DND-41 (cell line): ENCODE data around the gene CLMN.

Source experiments
- ATAC-seq: fragments of 200-7000 bp; cut with Tn5 transposase; 3 replicates; pipeline ENCODE4 v1.9.1; 2021; ENCODE audit warnings: low read depth; ENCODE audit not compliant: insufficient read depth
- DNase-seq: peaks from one replicate; pipeline ENCODE4 v3.0.0-alpha.2; 2020
- H2AFZ ChIP-seq: 2 replicates; pipeline ENCODE4 v1.6.0; 2012; ENCODE audit warnings: low read depth, low read length
- H3K27ac ChIP-seq: 2 replicates; pipeline ENCODE4 v1.5.1; 2012; ENCODE audit warnings: low read length, inconsistent platforms
- H3K27me3 ChIP-seq: fragments of 200-600 bp; sonication (generic); 2 replicates; pipeline ENCODE4 v1.6.0; 2012; ENCODE audit warnings: low read length, mild to moderate bottlenecking, inconsistent platforms; ENCODE audit not compliant: insufficient read depth, poor library complexity
- H3K36me3 ChIP-seq: 2 replicates; pipeline ENCODE4 v1.5.1; 2012; ENCODE audit warnings: low read length, inconsistent platforms; ENCODE audit not compliant: insufficient read depth
- H3K4me1 ChIP-seq: 2 replicates; pipeline ENCODE4 v1.5.1; 2012; ENCODE audit warnings: mild to moderate bottlenecking, low read length; ENCODE audit not compliant: insufficient read depth
- H3K4me2 ChIP-seq: 2 replicates; pipeline ENCODE4 v1.6.0; 2012; ENCODE audit warnings: mild to moderate bottlenecking, moderate library complexity, low read length, inconsistent platforms; ENCODE audit not compliant: insufficient read depth
- H3K4me3 ChIP-seq, 2 experiments: fragments of 200-600 bp in 1 of 2; shearing (Covaris generic) in 1 of 2; 2 replicates each; pipeline ENCODE4 v1.5.1; 2012 to 2016; ENCODE audit warnings: inconsistent platforms in 2 of 2, low read length in 2 of 2, mild to moderate bottlenecking in 2 of 2, low read depth in 1 of 2, moderate library complexity in 1 of 2
- H3K79me2 ChIP-seq: 2 replicates; pipeline ENCODE4 v1.6.0; 2012; ENCODE audit warnings: low read length, inconsistent platforms; ENCODE audit not compliant: insufficient read depth
- H3K9ac ChIP-seq: 2 replicates; pipeline ENCODE4 v1.6.0; 2012; ENCODE audit warnings: low read depth, mild to moderate bottlenecking, inconsistent platforms, low read length, moderate library complexity
- H3K9me3 ChIP-seq: 2 replicates; pipeline ENCODE4 v1.5.1; 2012; ENCODE audit warnings: low read length, moderate library complexity, mild to moderate bottlenecking, inconsistent platforms; ENCODE audit not compliant: insufficient read depth, severe bottlenecking
- H4K20me1 ChIP-seq: 2 replicates; pipeline ENCODE4 v1.6.0; 2012; ENCODE audit warnings: low read length; ENCODE audit not compliant: insufficient read depth
- CTCF ChIP-seq: IDR thresholded peaks from 2 replicates; pipeline ENCODE4 v1.5.1; 2012; ENCODE audit warnings: borderline replicate concordance, low read length, moderate library complexity, mild to moderate bottlenecking; ENCODE audit not compliant: poor library complexity, severe bottlenecking; ENCODE audit errors: extremely low read depth
- EZH2 ChIP-seq: IDR thresholded peaks from 3 replicates; pipeline ENCODE4 v1.6.1; 2012; ENCODE audit warnings: borderline replicate concordance, low read depth, mild to moderate bottlenecking, moderate library complexity, low read length, inconsistent platforms; ENCODE audit not compliant: severe bottlenecking

CLMN gene

GRCh38 chr14:95355422-95355821 lies 35.7 kb upstream of the CLMN start:
- DNase-seq (no peak), ATAC-seq (no peak)
- no peaks in the 10 kb centered on the region for H3K36me3 ChIP-seq
- no peak overlapping the region for H3K4me3 ChIP-seq
- H3K9me3 ChIP-seq: no peaks in the 10 kb centered on the region
- no peaks in the 10 kb centered on the region for H3K79me2 ChIP-seq
- no peak overlapping the region for H3K9ac ChIP-seq
- no peaks in the 10 kb centered on the region for H4K20me1 ChIP-seq
- no peaks in the 10 kb centered on the region for H3K4me1 ChIP-seq
- no peaks in the 10 kb centered on the region for H3K27me3 ChIP-seq
- H2AFZ ChIP-seq: no peak overlapping the region
- no peak for TF ChIP-seq EZH2
- no peak for TF ChIP-seq CTCF
- H3K4me2 ChIP-seq: no peak overlapping the region
- no peak overlapping the region for H3K27ac ChIP-seq

- H3K27me3 ChIP-seq: no peaks in the 10 kb centered on the region
- no peak for DNase-seq
- no peaks in the 10 kb centered on the region for H3K79me2 ChIP-seq
- no peak overlapping the region for H3K4me2 ChIP-seq
- no peak overlapping the region for H3K27ac ChIP-seq
- no peaks in the 10 kb centered on the region for H3K4me1 ChIP-seq
- no peaks in the 10 kb centered on the region for H3K9me3 ChIP-seq
- H3K4me3 ChIP-seq: no peak overlapping the region
- no peak for TF ChIP-seq CTCF
- no peak for TF ChIP-seq EZH2
- H3K36me3 ChIP-seq: no peaks in the 10 kb centered on the region
- H3K9ac ChIP-seq: no peak overlapping the region
- ATAC-seq: no peak
- H4K20me1 ChIP-seq: no peaks in the 10 kb centered on the region
- no peak overlapping the region for H2AFZ ChIP-seq
Observed at GRCh38 chr14:95354834-95355233, 35.1 kb upstream of the CLMN start.

GRCh38 chr14:95353664-95354063 lies 34.0 kb upstream of the CLMN start:
- Histone ChIP-seq H3K27me3 (no peaks in the 10 kb centered on the region), H3K4me2 (no peak overlapping the region), H3K79me2 (no peaks in the 10 kb centered on the region), H2AFZ (no peak overlapping the region), H3K9me3 (no peaks in the 10 kb centered on the region), H3K27ac (no peak overlapping the region), H3K9ac (no peak overlapping the region), H3K4me3 (no peak overlapping the region), H3K4me1 (no peaks in the 10 kb centered on the region), H4K20me1 (no peaks in the 10 kb centered on the region), H3K36me3 (no peaks in the 10 kb centered on the region)
- TF ChIP-seq CTCF (no peak), EZH2 (no peak)
- DNase-seq: no peak
- no peak for ATAC-seq

DNA sequence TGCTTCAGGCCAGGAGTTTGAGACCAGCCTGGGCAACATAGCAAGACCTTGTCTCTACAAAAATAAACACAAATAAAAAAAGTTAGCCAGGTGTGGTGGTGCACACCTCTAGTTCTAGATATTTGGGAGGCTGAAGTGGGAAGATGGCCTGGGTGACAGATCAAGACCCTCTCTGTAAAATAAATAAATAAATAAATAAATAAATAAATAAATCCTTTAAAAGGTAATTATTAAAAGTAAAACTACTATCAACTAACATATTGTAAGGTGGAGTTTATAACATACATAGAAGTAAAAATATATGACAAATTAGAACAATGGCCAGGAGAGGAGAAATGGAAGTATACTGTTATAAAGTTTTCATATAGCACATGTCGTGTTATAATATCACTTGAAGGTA lies 33.3 kb upstream of the CLMN start:
- H3K27ac ChIP-seq: no peak overlapping the region
- H3K4me1 ChIP-seq: no peaks in the 10 kb centered on the region
- ATAC-seq (no peak), DNase-seq (no peak)
- no peaks in the 10 kb centered on the region for H3K79me2 ChIP-seq
- H3K9me3 ChIP-seq: no peaks in the 10 kb centered on the region
- no peak overlapping the region for H3K9ac ChIP-seq
- H2AFZ ChIP-seq: no peak overlapping the region
- no peak overlapping the region for H3K4me2 ChIP-seq
- no peaks in the 10 kb centered on the region for H4K20me1 ChIP-seq
- no peaks in the 10 kb centered on the region for H3K36me3 ChIP-seq
- TF ChIP-seq EZH2: no peak
- no peak for TF ChIP-seq CTCF
- no peaks in the 10 kb centered on the region for H3K27me3 ChIP-seq
- no peak overlapping the region for H3K4me3 ChIP-seq
